HG03378 (cell line): ENCODE data around the gene PVALB.

Source experiments
- ATAC-seq: cut with Tn5 transposase; IDR thresholded peaks from one replicate; pipeline ENCODE4 v1.9.1; 2021; ENCODE audit warnings: mild to moderate bottlenecking, moderate library complexity; ENCODE audit not compliant: unreplicated experiment

PVALB gene

DNA sequence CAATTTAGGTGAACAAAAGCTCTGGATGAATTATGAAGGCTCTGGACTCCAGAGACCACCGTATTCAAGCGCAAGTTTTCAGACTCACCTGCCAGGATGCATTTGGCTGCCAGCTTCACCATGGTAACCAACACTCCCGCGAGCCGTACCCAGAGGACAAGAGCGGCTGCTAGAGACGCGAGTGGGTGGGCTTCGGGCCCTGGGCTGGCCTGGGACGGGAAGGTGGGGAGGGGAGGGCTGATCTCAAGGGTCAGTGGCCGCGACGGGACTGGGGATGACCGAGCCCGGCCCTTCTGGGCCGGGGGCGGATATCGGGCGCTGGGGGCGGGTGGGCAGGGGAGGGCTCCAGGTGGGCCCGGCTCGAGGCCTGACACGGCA lies 41.3 kb downstream of the PVALB start:
- peak; percentile 6 for ATAC-seq

DNA sequence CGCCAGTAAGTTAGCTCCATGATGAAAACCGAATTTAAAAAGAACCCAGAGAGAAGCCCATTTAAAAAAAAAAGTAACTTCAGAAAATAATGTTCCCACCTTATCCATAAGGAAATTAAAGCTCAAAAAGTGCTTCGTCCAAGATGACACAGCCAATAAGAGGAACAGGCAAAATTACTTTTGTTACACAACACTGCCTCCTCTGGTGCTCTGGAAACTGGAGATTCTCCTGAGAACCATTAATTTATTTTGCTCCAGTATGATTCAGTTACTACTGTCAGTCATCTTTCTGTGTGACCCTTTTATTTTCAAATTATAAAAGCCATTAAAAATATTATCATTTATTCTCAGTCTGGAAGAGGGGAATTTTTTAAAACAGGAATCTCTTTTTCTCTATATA lies 42.9 kb downstream of the PVALB start:
- ATAC-seq: no peak

DNA sequence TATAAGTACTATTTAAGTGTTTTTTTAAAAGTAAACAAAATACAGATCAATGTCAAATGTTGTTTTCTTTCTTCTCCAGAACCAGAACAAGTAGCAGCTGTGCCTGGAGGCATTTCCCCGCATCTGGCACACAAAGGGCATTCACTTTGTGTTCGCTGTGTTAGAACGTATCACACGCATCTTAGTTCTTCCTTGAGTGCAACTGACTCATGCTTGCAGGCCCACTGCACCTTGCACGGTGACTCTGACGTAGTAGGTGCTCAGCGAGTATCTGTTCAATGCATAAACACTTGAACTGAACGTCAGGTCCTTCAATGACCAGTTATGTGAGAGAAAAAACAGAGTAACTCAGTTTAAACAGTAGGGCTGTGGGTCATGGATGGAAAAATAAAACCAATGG lies 44.4 kb downstream of the PVALB start:
- no peak for ATAC-seq

DNA sequence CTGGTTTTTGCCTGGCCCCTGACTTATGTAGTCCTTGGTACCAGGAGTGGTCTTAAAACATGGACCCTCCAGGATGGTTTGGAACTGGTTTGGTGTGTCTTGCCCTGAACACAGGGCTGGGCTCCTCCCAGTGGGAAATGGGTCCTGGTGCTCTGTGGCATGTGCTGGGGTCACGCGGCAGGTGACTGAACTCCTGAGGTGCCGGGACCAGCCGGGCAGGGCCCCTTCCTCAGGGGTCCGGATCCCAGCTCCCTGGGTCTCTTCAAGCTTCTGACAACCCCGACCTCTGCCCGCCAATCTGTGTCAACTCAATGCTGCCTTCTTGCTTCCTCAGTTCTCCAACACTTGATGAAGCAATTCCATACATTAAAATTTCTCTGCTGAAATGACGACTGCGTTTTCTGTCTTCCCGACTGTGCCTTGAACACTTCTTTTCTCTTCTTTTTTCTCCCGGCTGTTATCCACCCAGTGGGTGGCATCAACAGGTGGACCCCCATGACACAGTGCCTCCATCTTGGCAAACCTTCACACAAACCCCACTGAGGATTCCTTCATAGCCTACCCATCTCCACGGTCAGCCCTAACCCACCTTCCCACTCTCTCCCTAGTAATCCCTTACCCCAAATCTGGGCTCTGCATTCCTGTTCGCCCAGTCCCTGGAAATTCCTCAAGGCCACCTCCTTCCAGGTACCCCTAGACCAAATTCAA lies 45.3 kb downstream of the PVALB start:
- ATAC-seq: no peak

DNA sequence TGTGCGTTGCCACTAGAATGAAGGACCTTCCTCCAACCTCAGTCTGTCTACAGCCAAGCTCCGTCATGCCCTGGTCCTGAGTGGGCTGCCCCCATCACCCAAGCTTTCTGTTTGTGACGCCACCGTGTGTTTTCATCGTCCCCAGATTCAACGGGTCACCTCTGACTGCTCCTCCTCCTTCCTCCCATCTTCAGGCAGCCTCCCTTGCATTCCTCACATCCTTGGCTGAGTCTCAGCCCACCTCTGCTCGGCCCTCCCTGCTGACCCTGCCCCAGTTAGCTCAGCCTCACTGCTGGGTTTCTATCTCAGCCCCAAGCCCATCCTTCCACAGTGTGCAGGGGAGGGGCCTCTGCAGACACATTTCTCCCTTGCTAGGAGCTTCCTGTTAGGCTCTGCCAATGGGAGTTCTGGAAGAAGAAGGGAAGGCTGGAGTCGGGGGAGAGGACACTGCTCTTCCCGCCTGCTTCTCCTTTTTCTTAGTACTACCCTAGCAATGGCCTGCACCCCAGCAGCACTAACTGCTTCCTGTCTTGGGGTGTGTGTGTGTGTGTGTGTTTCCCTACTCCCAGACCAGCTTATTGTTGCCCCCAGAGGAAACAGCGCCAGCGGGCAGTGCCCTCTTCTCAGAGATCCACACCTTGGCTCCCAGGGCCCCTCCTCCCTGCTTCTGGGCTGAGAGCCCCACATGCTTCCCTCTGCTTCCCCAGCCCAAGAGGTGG lies 46.2 kb downstream of the PVALB start:
- ATAC-seq: no peak

DNA sequence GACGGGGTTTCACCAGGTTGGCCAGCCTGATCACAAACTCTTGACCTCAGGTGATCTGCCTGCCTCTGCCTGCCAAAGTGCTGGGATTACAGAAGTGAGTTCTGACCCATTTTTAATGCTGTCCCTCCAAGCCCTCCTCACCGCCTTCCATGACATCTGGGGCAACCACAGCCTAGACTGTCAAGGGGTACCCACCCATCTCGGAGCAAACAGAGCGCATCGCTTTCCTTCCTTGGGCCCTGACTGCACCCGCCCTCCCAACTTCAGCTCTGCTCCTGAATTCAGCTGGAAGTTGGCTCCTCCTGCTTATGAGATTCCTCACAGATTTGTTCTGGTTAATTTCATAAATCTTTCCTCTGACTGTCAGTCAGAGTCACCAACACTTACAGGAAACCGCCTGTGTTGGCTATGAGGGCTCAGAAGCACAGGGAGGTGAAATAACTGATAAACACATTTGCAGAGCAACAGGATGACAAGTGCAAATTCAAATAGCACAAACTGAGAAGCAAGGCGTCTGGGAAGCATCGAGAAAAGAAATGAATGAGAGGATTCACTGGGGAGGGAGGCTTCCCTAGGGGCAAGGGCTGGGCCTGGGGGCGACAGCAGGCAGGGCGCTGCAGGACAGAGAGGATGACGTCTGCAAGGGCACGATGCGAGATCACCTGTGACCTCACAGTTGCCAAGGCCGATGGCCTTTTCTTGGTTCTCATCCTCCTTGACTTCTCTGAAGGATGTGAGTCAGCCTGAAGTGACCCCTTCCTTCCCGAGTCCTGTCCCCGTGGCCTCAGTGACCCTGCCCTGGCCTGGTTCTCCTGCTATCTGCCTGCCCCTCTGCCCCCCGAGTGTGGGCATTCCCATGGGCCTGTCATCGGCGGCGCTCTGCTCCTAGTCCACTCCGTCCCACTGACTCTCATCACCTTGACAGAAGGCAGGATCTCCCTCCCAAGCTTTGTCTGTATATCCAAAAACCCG lies 47.0 kb downstream of the PVALB start:
- no peak for ATAC-seq

DNA sequence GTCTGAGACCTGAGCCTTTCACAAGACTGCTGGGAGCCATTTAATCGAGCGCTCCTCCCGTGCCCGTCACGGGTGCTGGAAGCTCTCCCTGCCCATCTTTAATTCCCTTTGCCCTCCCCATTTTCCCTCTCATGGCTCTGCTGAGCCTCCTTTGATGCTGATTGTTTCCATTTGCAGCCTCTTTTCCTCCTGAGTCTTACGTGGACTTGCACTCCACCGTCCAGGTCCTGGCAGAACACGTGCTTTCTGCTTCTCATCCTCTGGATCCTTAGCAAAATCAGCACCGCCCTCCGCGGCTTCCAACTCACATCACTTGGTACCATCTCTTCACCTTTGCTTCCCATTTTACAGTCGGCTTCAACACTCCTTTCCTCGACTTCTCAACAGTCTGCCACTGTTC lies 48.2 kb downstream of the PVALB start:
- no peak for ATAC-seq

DNA sequence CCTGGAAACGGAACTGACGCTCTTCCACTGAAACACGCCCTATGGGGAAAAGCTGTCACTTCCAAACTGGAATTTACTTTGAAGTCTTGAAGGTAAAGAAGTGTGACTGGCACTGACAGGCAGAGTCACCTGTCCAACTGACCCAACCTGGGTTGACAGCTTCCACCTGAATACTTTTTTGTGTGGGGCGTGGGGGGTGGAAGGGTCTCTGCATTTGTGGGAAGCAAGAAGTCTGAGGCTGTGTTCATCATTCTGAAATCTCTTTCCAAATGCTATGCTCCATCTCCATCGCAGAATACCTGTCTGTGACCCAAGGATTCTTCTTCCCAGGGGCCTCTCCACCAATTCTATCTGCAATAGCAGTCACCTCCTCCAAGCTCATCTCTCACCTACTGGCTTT lies 48.7 kb downstream of the PVALB start:
- ATAC-seq: no peak

DNA sequence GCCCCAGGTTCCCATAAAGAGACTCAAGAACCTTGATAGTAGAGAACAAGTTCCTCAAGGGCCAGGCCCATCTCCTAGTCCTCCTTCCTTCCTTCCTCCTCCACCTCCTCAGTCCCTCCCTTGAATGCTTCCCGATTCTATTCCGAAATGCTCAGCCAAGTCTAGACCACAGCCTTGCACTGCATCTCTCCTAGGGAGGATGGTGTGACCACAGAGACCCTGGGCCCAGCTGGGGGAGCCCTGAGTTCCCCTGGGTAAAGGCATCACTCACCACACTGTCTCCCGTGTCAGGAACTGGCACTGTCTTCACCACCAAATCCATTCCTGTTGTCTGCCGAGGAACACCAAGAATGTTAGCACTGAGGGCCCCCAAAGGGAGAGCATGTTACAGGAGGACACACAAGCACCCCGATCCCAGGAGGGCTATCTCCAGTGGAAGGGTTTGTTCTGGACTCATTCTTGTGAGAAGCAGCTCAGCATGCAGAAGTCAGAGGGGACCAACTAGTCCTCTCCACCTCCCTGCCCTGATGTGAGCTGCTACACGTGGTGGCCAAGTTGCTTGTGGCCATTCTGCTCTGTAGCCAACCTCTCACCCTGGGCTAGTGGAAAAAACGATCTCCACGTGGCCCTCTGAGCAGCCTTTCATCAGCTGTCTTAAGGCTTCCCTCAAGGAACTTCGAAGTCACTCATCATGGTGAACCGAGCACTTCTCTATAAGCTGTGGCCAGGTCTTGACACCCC lies 49.6 kb downstream of the PVALB start:
- ATAC-seq: no peak

DNA sequence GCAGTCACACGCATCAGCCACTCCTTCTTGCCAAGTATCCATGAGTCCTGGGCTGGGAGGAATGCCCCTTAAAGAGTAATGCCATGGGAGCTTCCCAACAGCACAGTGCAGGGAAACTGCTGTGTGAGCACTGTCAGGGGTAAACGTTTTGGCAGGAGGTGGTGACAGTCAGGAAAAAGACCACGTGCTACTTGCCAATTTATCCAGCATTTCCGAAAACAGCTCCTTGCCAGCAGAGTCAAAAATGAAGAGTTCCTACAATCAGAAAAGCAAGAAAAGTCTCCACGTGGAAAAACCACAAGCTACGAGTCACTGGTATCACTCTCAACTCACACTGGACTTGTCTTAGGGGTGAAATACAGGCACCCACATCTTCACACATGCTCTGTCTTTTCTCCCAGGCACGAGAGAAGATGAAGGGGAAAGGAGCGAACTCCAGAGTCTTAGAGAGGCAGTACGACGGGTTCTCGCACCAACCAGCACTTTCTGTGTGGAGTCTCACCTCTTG lies 50.8 kb downstream of the PVALB start:
- ATAC-seq: no peak

DNA sequence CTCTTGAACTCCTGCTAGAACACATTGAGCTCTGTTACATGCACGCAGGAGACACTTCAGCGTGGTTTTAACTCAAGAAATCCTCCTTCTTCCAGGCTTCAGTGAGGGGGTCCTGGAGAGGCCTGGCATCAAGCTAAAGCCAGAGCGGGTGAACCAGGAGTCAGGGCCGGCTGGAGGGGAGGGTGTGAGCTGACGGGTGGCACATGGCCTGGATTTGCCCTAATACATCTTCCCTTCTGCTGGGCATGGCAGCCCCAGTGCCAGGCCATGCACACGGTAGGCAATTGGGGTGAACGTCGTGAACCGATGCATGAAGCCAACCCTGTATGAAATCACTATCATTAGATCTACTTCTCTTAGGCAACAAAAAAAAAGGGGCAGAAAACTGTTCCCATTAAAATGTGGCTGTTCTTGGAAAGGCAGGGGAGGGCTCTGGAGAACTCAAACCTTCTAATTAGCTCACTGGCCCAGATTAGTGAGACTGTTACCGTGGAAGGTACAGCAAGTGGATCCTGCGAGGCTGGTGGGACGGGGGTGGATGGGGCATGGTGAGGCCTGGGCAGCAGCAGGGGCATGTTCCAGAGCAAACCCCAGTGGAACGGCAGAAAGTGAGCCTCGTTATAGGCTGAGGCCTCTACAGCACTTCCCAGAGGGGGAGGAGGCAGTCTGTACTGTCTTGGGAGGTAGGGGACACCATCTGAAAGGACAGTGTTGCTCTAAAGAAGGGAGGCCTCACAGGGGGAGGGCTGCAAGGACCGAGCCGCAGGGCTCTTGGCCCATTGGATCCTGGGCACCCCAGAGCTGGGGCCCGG lies 51.5 kb downstream of the PVALB start:
- ATAC-seq: no peak

DNA sequence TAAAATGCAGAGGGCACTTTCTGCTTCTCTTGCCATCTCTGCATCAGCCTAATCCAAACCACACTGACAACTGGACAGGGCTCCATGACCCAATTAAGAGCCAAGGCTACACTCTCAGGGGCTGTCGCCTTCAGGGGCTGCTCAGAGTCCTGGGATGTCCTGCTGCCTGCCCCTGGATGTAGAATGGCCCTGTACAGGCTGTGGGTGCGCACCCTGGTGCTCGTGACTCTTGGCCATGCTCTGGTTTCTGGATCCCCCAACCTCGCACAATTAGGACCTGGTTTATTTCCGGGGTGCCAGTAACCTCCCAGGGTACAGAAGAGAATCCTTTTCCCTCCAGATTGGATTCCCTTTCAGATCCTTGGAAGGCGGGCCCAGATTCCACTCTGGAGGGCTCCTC lies 52.2 kb downstream of the PVALB start:
- ATAC-seq: no peak

DNA sequence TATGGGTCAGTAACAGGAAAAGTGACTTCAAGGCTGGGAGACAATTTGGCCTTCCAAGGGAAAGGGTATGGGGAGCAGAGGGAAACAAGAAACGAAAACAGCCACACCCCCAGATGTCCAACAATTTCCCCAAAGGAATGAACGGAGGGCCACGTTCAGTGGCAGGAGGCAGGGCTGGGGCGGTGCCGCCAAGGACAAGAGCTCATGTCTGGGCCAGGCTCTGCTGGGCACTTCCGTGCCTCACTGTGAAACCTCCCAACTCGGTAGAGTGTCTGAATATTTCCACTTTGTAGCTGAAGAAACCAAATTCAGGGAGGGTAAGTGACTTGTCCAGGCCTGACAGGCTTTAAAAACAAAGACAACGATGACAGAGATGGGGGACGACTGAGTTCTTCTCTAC lies 52.8 kb downstream of the PVALB start:
- ATAC-seq: no peak

DNA sequence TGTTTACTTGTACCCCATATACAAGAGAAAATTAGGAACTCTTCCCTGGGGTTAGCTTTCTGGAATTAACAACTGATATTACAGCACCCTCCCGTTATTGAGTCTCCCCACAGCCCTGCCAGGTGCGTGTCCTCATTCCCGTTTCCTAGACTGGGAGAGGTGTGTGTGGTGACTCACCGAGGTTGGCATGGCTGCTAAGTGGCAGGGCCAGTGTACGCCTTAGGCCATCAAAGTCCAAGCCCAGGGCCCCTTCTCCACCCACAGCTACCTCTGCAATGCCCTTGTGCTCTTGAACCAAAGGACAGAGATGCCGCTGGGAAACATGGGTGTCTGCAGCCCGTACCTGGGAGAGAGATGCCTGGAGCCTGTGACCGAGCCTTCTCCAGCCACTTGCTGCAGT lies 53.3 kb downstream of the PVALB start:
- ATAC-seq: no peak

DNA sequence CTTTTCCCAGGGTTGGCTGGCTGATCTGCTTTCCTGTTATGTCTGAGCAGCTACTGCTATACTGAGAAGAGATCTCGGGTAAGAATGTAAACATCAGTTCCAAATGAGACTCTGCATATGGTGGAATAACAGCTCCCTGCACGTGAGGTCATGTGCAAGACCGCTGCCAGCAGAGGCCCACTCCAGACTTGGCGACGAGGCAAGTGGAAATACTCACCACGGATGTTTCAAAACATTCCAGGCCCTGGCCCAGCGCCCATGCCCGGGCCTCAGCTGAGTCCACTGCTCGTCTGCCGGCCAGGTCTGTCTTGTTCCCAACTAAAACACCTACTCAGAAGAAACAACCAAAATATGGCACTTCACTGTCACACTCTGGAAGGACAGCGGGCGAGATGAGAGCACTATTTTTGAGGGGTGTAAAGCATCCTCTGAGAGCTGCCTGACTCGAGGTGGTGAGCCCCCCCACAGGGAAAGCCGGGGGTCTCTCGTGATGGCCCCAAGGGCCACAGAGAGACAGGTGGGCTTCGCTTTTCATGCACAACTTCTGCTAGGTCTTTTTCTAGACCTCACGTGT lies 54.1 kb downstream of the PVALB start:
- ATAC-seq: no peak

DNA sequence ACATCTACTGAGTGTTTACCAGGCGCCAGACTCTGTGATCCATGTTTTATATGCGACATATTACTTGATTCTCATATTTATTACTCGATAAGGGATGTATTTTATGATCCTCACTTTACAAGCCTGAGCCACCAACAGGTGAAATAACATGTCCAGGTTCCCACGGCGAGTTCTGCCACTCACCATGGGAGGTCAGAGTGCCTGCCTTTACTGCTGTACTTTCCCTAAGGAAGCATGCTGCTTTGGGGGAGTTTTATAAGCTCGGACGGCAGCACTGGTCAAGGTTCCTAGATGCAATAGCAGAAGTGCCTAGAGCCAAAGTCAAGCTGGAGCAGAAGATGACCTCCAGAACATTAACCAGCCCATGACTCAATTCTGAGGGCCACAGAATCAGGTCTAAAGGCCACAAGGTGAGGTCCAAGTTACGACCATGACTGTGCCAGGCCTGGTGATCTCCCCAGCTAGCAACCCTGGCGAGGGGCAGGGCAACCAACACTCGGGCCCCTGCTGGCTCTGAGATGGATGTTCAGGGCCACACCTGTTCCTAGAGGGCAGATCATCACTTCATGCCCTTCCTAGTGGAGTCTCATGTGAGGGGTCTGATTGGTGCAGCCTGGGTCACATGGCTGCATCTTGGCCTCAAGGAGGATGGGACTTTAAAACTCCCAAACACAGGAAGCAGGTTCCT lies 55.1 kb downstream of the PVALB start:
- ATAC-seq: no peak

DNA sequence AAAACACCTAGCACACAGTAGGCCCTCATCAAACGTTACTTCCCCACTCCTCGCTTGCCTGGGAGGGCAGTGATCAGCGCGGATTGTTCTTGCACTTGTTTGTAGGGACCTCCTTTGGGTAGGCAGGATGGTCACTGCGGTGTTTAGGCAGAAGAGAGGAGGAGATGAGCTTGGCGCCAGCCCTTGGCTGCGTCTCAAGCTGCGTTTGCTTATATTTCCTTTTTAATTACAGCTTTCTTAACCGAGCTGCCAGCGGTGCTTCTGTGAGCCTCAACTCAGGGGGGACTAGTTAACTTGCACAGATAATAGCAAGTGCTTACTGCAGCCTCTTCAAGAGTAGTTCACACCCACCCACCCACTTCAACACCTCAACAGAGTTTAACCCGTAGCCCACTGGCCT lies 56.0 kb downstream of the PVALB start:
- no peak for ATAC-seq

DNA sequence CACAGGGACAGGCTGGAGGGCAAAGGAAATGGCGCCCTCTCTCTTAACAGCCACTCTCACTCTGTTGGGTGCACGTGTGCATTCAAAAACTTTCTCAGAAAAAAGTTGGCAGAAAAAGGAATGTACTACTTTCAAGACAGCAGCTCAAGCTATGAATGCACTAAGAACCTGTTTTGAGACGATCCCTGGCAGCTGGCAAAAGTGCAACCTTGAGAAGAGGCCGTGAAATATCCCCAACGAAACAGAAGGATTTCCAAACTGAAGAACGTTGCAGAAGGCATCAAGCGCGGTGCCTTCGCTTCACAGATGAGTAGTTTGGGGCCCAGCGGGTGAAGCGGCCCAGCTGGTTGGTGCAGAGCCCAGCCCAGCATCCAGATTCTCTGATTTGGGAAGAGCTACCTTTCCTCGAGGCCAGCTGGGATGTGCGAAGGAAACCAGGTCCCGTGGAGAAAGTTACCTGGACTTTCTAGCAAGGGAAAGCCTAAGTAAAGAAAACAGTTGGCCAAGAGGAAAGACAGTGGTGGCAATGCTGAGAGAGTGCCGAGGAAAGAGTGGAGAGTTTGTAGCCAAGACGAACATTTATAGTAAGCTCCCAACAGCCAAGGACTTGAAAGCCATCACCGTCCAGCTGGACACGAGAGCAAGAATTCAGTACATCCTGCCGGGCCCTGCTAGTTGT lies 57.2 kb downstream of the PVALB start:
- no peak for ATAC-seq
